Activated CD4-positive, alpha-beta T cell treated with anti-CD3 and anti-CD28 coated beads for 4 hours (primary cell): ENCODE data around the gene FAM229A.
"Not testable (repeated sequence)": the region's sequence is repeated elsewhere in the genome, so short reads cannot be mapped to it uniquely, and the experiment has no call there.

Experiments used
- DNase-seq, 2 donors: peaks; one replicate each; pipeline ENCODE4 v3.0.0-alpha.2; 2020

Gene FAM229A

DNA sequence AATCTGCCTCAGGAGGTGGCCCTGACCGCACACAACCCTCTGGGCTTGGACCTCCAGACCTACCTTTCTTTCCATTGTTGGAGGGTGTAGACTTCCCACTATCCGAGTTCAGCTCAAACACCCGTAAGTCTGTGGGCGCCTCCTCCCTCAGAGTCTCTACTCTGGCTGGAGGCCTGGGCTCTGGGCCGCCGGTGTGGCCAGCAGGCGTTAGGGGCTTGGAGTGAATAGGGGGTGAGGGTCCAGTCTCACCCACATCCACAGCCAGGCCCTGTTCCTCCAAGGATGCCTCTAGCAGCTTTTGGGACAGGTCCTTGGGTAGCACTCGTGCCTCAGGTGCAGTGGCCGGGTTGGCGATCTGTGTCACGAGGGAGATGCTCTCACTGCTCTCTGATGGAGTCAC lies 13.9 kb upstream of the FAM229A start:
- DNase-seq = no peak

DNA sequence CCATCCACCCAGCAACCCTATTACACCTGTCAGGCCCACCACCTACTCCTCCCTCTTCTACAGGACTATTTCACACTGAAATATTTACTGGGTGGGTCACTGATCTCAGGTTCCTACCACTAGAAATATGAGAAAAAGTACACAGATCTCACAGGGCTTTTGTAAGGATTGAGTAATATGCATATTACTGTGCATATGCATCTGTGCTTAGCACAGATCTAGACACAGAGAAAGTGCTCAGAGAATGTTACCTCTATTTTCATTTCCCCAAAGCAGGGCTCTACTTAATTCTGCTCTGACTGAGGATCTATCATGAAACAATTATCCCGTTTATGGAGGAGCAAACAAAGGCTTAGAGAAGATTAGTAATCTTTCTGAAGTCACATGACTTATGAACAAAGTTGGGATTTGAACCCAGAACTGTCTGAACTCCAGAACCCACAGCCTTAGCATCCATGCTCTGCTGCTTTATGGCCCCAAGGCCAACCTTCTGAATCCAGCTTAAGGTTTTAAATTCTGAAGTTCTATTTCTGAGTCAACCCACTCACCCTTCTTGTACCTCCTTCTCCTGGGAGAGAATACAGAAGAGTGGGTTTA lies 11.8 kb upstream of the FAM229A start:
- DNase-seq = no peak

DNA sequence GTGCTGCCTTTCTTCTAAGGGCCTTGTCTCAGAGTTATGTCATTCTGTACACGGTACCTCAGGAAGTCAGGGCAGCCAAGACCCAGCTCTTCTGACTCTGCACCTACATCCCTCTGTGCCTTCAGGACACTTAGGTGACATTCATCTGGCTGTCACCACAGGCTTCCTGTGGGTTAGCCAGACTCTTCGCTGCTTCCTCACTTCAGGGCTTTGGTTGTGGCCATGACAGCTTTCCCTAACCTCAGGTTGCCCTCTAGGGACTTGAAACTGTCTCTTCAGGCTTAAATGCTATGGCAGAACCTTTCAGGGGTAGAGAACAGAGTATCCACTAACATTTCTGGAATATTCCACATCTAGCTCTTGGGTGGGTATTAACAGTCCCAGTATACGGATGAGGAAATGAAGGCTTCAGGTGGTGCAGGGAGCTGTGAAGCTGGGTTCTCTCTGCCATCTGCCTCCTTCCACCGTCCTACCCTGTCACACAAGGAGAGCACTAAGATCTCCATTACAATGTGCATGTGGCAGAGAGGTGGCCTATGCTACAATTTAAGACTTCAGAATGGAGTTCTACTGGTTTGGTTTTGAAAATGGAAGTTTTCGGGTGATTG lies 10.0 kb upstream of the FAM229A start:
- DNase-seq = peak; percentile 39 to 44

DNA sequence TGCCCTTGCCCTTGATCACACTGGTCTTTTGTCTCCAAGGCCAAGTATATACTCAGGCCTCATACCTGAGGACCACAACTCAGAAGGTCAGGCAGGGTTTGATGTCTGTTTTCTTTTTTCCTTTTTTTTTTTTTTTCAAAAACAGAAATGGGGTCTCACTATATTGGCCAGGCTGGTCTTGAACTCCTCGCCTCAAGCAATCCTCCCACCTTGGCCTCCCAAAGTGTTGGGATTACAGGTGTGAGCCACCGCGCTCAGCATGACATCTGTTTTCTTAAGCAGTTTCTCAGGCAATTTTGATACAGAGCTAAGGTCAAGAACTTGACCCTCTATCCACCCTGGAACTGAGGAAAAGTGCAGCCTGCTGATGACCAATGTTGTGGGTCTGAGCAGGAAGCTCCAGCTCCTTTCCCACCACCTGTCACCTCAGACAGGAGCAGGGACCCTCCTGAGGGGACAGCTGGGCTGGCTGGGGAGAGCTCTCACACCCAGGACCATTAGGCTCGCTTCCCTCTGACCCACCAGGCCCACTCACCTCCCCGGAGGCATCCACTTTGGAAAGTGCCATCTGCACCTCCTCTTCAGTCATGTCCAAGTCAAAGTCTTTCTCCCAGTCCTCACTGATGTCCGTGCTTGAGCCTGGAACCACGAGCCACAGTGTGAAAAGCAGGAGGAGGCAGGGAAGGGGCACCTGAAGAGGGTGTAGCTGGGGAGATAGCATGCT lies 5.8 kb upstream of the FAM229A start:
- no peak for DNase-seq

DNA sequence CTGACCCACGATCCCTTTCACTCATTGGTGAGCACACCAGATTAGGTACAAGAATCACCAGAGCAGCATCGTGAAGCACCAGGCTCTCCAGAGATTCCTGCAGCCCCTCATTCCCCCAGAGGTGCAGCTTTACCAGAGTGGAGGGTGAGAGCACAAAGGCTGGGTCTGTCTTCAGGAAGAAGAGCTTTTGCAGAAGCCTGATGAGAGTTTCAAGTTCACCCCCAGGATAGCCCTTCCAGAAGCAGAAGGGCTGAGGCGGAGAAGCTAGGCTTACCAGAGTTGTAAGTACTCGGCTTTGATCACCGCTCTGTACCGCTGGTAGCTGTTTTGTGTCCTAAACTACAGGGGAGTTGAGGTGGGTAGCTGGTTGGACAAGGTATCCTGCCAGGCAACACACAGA lies 3.2 kb upstream of the FAM229A start:
- no peak for DNase-seq

DNA sequence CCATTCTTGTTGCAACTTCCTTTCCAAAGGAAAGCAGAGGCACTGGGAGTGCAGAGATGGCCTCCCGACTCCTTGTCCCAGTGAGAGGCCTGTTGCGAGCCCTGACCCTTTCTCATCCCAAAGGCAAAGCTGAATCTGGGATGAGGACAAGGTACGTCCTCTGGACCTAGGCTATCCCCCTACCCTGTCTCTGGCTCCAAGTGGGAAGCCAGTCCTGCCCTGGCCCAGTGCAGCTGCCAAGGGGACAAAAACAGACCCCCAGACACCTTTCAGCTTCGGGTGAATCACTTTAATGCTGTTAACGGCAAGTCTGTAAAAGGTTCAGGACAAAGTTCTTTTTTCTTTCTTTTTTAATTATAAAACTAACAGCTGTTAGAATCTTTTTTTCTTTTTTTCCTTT lies 2.6 kb upstream of the FAM229A start:
- no peak for DNase-seq

DNA sequence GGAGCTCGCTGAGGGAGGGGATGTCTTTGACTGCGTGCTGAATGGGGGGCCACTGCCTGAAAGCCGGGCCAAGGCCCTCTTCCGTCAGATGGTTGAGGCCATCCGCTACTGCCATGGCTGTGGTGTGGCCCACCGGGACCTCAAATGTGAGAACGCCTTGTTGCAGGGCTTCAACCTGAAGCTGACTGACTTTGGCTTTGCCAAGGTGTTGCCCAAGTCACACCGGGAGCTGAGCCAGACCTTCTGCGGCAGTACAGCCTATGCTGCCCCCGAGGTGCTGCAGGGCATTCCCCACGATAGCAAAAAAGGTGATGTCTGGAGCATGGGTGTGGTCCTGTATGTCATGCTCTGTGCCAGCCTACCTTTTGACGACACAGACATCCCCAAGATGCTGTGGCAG lies 1.4 kb upstream of the FAM229A start:
- DNase-seq = no peak

DNA sequence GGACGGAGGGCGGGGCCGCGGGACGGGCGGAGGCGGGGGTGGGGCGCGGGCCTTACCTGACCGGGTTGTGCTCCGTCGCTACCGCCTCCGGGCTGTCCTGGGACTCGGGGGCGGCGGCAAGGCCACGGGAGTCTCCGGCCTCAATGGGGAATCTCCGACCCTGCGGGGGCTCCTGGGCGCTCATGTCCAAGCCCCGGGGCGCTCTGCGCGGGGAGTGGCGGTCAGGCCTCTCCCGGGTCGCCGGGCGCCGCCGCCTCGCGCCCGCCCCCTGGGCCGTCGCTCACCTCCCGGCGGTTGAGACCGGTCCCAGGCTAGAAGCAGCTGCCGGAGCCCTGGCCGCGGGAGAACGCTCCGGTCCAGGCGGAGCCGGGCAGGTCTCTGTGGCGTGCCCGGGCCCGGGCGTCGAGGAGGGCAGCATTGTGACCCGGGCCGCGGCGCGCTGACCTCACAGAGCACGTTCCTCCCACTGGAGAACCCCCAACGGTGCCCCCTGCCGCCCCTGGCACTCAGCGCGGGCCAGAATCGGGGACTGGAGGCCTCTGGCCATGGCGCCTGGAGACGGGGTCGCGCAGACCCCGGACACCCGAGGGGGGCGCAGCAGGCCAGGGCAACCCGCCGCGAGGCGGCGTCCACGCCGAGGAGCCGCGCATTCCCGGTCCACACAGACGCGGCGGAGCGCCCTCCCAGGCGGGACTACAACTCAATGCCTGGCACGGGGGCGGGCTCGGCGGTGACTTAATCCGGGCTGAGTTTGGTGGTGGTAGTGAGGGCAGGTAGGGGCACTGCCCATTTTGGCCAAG lies 411 bp downstream of the FAM229A start:
- DNase-seq = peak; percentile 37 to 39

DNA sequence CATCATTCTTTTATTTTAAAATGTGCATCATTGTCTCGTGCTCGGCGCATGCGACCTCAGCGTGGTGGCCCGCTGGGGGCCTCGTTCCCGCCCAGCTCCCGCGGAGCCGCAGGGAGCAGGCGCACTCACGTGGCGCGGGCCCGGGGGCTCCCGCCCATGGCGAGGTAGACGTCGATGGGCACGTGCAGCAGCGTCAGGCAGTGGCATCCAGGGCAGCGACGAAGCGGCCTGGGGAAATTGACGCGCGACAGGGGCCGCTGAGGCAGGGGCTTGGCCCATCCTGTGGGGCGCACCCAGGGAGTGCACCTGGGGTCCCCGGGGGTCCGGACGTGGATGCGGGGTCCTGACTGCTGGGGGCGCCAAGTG lies 994 bp downstream of the FAM229A start:
- DNase-seq = no peak

DNA sequence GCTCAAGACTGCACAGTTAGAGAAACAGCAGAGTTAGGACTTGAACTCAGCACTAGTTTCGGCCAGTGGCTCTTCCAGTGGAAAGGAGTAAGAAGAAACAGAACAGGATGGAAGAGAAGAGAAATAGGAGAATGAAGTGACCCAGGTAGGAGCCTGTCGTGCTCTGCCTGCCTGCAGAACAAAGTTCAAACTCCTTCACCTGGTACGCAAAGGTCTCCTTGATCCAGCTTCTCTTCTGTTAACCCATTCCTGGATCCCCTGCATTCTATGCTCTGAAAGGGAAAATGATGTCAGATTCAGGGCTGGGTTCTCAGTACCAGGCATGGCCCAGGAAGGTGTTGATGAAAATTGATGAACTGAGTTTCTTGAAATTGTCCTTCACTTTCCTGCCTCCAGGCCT lies 3.9 kb downstream of the FAM229A start:
- no peak for DNase-seq

DNA sequence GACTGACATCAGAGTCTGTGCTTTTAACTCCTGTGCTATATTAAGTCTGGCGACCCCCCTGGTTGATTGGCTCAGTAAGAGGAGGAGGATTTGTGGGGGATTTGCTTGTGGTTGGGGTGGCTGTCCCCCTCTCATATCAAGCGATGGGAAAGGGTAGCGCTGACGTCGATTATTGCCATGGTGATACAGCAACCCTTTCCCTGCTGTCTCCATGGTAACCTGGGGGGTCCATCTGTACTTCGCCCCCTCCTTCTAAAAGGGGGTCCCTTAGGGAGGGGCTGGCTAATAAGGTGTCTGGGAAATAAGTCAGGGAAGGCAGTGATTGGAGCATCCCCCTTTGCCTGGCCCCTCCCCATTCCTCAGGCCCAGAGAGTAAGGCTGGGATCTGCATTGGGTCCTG lies 4.7 kb downstream of the FAM229A start:
- DNase-seq = no peak

DNA sequence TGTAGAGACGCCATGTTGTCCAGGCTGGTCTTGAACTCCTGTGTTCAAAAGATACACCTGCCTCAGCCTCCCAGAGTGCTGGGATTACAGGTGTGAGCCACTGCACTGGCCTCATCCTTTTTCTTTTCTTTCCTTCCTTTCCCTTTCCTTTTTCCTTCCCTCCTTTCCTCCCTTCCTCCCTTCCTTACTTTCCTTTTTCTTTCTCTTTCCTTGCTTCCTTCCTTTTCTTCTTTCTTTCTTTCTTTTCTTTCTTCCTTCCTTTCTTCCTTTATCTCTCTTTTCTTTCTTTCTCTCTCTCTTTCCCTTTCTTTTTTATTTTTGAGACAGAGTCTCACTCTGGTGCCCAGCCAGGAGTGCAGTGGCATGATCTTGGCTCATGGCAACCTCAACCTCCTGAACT lies 5.8 kb downstream of the FAM229A start:
- no peak for DNase-seq

DNA sequence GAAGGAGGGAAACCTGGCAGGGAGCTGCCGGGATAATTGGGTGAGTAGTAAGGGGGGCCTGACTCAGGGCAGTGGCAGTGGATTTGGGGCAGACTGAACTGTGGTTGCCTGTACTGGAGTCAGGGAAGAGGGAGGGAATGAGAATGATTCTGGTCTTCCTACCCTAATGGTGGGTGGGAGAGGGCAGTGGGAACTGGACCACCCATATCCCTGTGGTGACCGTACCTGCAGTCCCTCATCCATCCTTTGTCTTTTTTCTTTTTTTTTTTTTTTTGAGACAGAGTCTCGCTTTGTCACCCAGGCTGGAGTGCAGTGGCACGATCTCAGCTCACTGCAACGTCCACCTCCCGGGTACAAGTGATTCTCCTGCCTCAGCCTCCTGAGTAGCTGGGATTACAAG lies 6.5 kb downstream of the FAM229A start:
- not testable (repeated sequence) for DNase-seq

DNA sequence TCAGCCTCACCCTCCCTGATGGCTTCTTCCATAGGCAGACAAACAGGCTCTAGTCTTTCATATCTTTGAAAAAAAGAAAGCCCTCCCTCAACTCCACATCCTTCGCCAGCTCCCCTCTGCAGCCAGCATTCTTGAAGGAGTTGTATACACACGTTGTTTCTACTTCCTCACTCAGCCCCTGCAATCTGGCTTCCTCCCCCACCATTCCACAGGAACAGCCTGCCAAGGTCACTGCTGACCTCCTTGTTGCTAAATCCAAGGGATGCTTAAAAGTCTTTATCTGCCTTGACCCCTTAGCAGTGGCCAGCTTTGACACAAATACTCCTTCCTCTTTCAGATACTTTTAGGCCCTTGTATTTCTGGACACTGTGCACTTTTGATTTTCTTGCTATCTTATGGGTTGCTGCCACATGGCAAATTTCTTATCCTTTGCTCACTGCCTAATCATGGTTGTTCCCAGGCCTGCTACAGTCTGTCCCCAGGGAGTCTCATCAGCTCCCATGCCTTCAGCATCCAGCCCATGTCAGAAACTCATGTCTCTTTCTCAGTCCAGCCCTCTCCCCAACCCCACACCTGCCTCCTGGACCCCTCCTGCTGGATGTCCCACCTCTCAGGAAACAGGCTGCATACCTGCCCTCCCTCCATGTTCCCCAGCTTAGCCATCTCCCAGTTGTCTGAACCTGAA lies 8.3 kb downstream of the FAM229A start:
- DNase-seq = no peak

DNA sequence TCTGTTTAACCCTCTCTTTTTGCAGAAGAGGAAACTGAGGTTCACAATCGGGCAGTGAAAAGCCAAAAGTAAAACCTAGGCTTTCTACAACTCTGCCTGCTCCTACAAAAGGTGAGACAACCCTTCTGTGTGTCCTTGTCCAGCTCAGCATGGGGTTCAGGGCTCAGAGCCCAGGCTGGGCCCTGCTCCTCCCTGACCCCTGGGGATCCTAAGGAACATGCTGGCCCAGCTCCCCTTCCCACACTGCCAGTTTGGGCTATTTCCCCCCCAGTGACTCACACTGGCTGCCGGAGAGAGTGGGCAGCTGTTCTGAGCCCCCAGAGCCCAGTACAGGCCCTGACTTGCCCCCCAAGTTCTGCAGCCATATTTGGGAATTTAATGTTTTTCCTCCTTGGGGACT lies 8.9 kb downstream of the FAM229A start:
- DNase-seq = no peak

DNA sequence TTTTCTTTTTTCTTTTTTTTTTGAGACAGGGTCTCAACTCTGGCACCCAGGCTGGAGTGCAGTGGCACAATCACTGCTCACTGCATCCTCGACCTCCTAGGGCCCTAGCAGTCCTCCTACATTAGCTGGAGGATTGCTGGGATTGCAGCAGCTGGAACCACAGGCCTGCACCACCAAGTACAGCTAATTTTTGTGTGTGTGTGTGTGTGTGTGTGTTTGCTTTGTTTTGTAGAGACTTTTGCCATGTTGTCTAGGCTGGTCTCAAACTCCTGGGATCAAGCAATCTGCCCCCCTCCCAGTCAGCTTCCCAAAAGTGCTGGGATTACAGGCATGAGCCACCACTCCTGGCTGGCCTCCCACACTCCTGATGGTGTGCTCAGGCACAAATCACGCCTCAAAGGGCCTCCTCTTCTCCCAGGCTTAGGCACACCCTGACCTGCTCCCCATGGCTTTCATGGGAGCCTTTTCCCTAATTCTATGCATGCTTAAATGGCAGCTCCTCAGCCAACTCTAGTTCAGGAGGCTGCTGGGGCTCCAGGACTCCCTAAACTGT lies 9.4 kb downstream of the FAM229A start:
- no peak for DNase-seq

DNA sequence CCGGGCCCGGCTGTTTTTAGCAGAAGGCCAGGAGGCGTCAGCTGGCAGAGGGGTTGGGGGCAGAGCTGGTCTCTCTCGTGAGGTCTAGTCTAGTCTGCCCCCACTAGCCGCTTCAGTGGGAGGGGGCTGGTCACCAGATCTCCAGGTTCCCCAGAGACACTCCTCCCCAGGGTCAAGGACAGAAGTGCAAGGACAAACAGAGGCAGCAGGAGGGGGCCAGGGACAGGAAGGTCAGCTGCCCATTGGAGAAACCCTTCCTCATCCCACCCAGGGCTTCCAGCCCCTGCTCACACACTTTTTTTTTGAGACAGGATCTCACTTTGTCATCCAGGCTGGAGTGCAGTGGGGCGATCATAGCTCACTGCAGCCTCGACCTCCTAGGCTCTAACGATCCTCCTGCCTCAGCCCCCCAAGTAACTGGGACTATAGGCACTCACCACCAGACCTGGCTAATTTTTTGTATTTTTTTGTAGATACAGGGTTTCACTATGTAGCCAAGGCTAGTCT lies 10.0 kb downstream of the FAM229A start:
- DNase-seq = no peak

DNA sequence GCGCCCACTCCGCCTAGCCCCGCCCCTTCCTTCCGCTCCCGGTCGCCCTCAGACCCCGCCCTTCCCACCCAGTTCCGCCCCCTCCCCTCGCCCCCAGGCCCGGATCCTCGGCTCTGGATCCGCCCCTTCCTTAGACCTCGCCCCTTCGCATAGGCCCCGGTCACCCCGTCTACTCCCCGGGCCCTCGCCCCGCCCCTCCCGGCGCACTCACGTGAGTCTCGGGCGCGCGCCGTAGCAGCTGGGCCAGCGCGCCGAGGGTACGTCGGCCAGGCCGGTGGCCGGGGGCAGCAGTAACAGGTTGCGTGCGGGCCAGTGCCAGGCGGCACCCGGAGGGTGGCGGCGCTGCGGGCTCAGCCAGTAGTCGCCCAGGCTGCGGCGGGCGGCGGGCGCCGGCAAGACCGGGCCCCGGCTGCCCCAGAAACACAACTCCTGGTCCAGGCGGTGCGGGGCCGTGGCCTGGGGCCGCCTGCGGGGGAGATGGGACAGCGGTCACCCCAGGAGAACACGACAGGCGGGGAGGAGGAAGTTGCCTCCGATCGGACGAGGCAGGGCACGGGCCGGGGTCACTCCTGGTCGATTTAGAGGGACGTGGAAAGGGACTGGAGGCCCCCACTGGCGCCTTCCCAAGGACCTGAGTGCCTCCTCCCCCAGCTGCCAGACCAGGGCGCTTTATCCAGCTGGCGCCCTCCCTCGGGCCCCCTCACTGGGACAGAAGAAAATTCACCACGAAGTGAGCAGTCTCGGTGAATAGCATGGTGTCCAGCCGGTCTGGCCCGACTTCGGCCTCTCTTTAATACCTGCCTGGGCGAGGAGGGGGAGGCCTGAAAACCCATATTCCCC lies 10.7 kb downstream of the FAM229A start:
- peak; percentile 89 to 93 for DNase-seq

DNA sequence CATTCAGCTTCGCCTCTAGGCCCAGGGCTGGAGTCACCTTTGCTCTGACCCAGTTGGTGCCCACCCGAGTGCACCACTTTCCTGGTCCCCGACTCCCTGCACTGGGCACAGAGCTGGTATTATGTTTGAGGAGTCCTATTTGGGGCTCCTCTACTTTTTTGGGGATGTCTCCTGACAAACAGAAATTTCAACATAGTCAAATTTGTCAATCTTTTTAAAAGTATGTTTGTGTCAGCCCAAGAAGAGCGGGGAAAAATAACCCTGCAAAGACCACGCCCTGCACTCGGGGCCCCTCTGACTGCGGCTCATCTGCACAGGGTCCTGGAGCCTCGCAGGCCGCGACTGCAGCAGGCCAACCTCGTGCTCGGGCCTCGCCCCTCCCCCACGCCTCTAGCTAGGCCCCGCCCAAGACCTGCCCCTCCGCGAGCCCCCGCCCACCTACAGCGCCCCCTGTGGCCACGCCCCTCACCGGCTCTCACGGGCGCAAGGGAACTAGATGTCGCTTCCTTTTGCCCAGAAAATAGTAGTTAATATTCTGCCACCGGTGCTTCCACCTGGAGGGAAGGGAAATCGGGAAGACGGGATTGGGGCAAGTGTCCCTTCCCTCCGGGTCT lies 11.4 kb downstream of the FAM229A start:
- peak in 1 of 2 donors; percentile 81 for DNase-seq

DNA sequence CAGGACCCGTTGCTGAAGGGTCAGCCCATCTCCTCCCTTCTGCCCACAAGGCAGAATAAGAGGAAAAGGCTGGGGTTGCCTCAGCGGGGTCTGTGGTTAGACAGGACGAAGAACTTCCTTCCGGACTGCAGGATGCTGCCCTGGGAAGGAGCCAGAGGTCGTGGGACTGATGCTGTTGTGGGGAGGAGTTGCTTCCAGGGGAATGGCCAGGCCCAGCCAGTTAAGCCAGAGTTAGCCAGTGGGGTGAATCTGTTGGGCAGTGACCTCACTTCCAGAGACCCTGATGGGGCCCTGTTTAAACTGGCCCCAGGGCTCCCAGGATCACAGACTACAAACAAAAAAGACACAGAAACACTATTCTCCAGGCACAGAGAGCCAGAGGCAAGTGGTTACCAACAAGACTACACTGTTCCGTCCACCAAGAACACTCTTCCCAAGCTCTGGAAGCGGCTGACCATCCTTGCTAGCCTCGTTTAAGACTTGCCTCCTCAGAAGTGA lies 13.0 kb downstream of the FAM229A start:
- no peak for DNase-seq
